Articular chondrocyte of knee joint (primary cell): Measurements from ENCODE around the gene AFF1. TPM values are rescaled to one million over a fixed set of nuclear protein-coding genes. Genes with fewer than 3 reads are reported as not detected.

ENCODE experiments used
- total RNA-seq: library from RNA; depleted of rRNA; stranded (reverse); fragments of >200 nt; gene quantifications from 2 replicates; pipeline ENCODE4 v1.2.3, GENCODE V29; 2012

AFF1 gene
- 28.5 and 30.3 TPM in 2 replicates for total RNA-seq

GRCh38 chr4:86934771-86935565, at the start of gene AFF1:
TSS of gene AFF1 (plus strand) at chr4:86935011. CDS start at chr4:86948534, 13,523 bp downstream.

GRCh38 chr4:86891762-86892635, 42.8 kb upstream of the AFF1 start, which contains the start of gene C4orf36:
TSS of gene C4orf36 (minus strand) at chr4:86892422. CDS start at chr4:86891520, 902 bp downstream.

Other genes with a start within 250 kb of the AFF1 start
- gene SLC10A6, start 85.6 kb upstream of the AFF1 start, total RNA-seq = 0.11 TPM in 1 of 2 replicates, not detected in the other
- gene C4orf36, start 42.6 kb upstream of the AFF1 start, total RNA-seq = 0.13 TPM in 1 of 2 replicates, not detected in the other